Measurements from ENCODE around the gene ECHS1. TPM values are rescaled to one million over a fixed set of nuclear protein-coding genes. Genes with fewer than 3 reads are reported as not detected.
"Not testable (repeated sequence)": the region's sequence is repeated elsewhere in the genome, so short reads cannot be mapped to it uniquely, and the experiment has no call there.

Gene ECHS1
- total and polyA plus RNA-seq, 8 donors = 71.0 to 87.1 (median 76.7) TPM

DNA sequence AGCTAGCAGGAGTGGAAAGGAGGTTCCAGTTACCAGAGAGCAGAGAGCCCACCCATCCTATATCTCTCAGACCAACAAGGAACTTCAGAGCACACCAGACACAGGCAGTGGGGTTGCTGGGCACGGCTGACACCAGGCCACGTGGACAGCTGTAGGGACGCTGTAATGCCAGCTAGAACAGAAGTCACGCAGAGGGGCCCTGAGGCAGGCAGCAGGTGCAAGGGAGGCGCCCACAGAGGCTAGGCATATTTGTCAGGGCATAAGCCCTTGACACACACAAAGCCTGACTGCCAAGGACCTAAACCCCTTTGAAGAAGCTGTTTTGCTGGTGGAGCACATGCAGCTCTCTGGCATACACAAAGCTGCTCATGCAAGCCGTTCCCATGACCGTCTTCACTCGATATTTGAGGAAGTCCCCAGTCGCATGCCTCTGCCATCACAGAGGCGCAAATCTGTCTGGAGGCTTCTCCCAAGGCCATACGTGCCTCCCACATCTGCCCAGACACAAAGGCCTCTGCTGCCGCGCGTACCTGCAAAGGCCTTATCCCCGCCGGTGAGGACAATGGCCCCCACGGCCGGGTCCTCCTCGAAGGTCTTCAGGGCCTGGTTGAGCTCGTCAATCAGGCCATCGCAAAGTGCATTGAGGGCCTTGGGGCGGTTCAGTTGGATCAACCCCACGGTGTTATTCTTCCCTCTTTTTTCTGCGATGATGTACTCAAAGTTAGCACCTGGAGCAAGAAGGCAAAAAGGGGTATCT is 2.9 kb downstream of the ECHS1 start:
- H3K27ac ChIP-seq = no peak overlapping the region
- DNase-seq (no peak), ATAC-seq (no peak)
- no peaks in the 10 kb centered on the region for H3K9me3 ChIP-seq
- H3K4me3 ChIP-seq = no peak overlapping the region
- H3K36me3 ChIP-seq = peaks cover 0 to 51% of the 10 kb centered on the region in 2 donors
- TF ChIP-seq, protein P1, sequence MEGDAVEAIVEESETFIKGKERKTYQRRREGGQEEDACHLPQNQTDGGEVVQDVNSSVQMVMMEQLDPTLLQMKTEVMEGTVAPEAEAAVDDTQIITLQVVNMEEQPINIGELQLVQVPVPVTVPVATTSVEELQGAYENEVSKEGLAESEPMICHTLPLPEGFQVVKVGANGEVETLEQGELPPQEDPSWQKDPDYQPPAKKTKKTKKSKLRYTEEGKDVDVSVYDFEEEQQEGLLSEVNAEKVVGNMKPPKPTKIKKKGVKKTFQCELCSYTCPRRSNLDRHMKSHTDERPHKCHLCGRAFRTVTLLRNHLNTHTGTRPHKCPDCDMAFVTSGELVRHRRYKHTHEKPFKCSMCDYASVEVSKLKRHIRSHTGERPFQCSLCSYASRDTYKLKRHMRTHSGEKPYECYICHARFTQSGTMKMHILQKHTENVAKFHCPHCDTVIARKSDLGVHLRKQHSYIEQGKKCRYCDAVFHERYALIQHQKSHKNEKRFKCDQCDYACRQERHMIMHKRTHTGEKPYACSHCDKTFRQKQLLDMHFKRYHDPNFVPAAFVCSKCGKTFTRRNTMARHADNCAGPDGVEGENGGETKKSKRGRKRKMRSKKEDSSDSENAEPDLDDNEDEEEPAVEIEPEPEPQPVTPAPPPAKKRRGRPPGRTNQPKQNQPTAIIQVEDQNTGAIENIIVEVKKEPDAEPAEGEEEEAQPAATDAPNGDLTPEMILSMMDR (IDR thresholded peaks at IDR 0.05) = no peak
- H3K4me1 ChIP-seq = peaks cover 5 to 23% of the 10 kb centered on the region in 2 donors
- H3K27me3 ChIP-seq = no peaks in the 10 kb centered on the region
- intact Hi-C loops (cut with DNase I) = no loop called here

DNA sequence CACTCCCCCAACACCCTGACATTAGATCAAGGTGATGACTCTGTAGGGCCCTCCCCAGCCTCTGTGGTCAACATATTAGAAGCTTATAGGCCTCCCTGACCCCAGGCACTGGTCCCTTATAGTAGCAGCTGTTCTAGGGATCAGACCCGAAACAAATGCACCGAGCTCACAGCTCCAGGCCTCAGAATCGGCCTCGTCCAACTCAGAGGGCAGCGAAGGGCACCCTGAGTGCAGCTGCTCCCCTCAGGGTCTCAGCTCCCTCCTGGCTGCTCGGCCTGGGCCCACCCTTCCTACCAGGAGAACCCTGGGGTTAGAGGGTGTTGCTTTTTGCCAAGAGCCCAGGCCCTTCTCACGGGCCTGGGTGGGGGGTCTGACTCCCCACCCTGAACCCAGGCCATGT is 5.0 kb downstream of the ECHS1 start:
- TF ChIP-seq, protein P1 (IDR thresholded peaks at IDR 0.05) = no peak

DNA sequence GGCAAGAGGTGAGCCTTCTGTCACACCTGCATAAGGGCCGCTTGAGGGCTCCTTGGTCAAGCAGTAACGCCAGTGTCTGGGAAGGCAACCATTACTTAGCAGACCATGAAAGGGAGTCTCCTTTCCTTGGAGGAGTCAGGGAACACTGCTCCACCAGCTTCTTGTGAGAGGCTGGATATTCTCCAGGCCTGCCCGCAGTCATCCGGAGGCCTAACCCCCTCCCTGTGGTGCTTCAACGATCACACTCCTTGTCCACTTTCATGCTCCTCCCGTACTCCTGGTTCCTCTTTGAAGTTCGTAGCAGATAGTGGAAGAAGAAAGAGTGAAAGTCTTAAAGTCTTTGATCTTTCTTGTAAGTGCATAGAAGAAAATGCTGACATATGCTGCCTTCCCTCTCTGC is 5.7 kb downstream of the ECHS1 start:
- H3K9me3 ChIP-seq; ATAC-seq; intact Hi-C loops (cut with DNase I); H3K27ac ChIP-seq; H3K4me3 ChIP-seq; DNase-seq; H3K27me3 ChIP-seq: not testable (repeated sequence)
- Histone ChIP-seq H3K36me3 (peaks cover 0 to 77% of the 10 kb centered on the region in 2 donors), H3K4me1 (peaks cover 0 to 12% of the 10 kb centered on the region in 2 donors)

More for the DNA sequence above, 5.0 kb downstream of the ECHS1 start:
- Histone ChIP-seq H3K27ac (no peak overlapping the region), H3K36me3 (peaks cover 0 to 70% of the 10 kb centered on the region in 2 donors), H3K4me1 (peaks cover 0 to 13% of the 10 kb centered on the region in 2 donors), H3K27me3 (no peaks in the 10 kb centered on the region), H3K4me3 (no peak overlapping the region), H3K9me3 (no peaks in the 10 kb centered on the region)
- intact Hi-C loops (cut with DNase I) = no loop called here
- ATAC-seq (no peak), DNase-seq (no peak)

DNA sequence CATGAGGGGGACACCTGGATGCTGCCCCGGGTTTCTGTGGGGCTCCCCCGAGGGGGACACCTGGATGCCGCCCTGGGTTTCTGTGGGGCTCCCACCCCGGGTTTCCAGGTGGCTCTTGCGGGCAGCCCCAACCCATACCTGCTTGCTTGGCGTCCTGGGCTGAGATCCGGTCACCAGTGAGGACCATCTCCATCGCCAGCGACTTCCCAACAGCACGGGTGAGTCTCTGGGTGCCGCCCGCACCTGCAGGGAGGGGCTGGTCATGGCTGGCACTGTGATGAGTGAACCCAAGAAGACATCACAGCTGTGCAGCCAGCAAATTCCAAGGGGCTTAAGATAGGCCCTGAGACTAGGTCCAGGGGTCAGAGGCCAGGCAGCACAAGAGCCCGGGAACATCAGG is 6.4 kb downstream of the ECHS1 start:
- TF ChIP-seq, protein P1 (IDR thresholded peaks at IDR 0.05) = no peak
- intact Hi-C loops (cut with DNase I) = no loop called here
- Histone ChIP-seq H3K4me1 (peaks cover 0 to 5% of the 10 kb centered on the region in 2 donors), H3K4me3 (no peak overlapping the region), H3K9me3 (no peaks in the 10 kb centered on the region), H3K27ac (no peak overlapping the region), H3K36me3 (peaks cover 0 to 85% of the 10 kb centered on the region in 2 donors), H3K27me3 (no peaks in the 10 kb centered on the region)
- DNase-seq = no peak
- no peak for ATAC-seq

DNA sequence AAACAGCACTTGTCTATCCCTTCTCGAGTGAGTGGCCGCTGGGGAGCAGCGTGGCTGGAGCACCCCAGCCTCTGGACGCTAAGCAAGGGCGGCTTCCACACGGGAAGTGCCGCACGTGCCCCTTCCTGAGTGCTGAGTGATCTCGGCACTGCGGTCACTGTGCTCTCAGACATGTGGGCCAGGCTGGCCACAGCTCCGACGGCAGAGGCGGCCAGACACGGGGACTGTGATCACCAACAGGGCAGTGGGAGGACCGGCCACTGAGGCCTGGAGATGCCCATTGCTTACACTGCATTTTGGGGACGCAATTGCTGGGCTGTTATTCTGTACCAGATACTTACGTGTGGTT is 7.0 kb downstream of the ECHS1 start:
- H3K9me3 ChIP-seq = no peaks in the 10 kb centered on the region
- intact Hi-C loops (cut with DNase I) = no loop called here
- DNase-seq = peak in 1 of 4 donors; percentile 70
- TF ChIP-seq, protein P1 (IDR thresholded peaks at IDR 0.05) = no peak
- H3K36me3 ChIP-seq = peaks cover 0 to 86% of the 10 kb centered on the region in 2 donors
- H3K4me3 ChIP-seq = no peak overlapping the region
- H3K4me1 ChIP-seq = no peaks in the 10 kb centered on the region
- H3K27ac ChIP-seq = no peak overlapping the region
- no peak for ATAC-seq
- H3K27me3 ChIP-seq = no peaks in the 10 kb centered on the region
